HepG2 (cell line): ENCODE data around the gene RLF. TPM values are rescaled to one million over a fixed set of nuclear protein-coding genes. Genes with fewer than 3 reads are reported as not detected.

ENCODE experiments used
- ATAC-seq: fragments of 200-7000 bp; cut with Tn5 transposase; 3 replicates; pipeline ENCODE4 v1.9.1; 2020; ENCODE audit warnings: mild to moderate bottlenecking, moderate library complexity
- BruUV-seq: library from RNA; stranded (reverse); fragments of 400-500 nt; replicated peaks from 2 replicates; lab custom pipeline; 2021; lab: Mats Ljungman, UMichigan
- CTCF ChIA-PET: fragments of 300-600 bp; formaldehyde crosslinking; extraction: SDS; loops from one replicate; lab custom pipeline; 2021; ENCODE audit warnings: low total read pairs, inconsistent platforms, low intra/inter-chr PET ratio; lab: Yijun Ruan, JAX
- POLR2A ChIA-PET: fragments of 350-600 bp; sonication (Branson Sonifier 250); formaldehyde crosslinking; loops from one replicate; lab custom pipeline; 2020; ENCODE audit warnings: antibody characterized with exemption, inconsistent platforms; lab: Yijun Ruan, JAX
- DNase-seq: peaks from one replicate; pipeline ENCODE4 v3.0.0-alpha.2; 2015; ENCODE audit warnings: low spot score
- FAIRE-seq: peaks from 3 replicates; lab custom pipeline; 2011; peaks lifted over from hg19 to GRCh38; lab: Jason Lieb, UNC
- H2AFZ ChIP-seq: one replicate; pipeline ENCODE4 v1.6.1; 2011; ENCODE audit warnings: low read length, inconsistent platforms
- H3K27ac ChIP-seq: fragments of 300-600 bp; 3 replicates; pipeline ENCODE4 v1.8.0; 2011; ENCODE audit warnings: mixed run types, mild to moderate bottlenecking, mixed read lengths, low read length, inconsistent platforms; ENCODE audit not compliant: insufficient read depth; ENCODE audit errors: extremely low read length
- H3K27me3 ChIP-seq, 2 experiments: fragments of 200-600 bp in 1 of 2; 2 replicates in 1 of 2; 3 replicates in 1 of 2; pipeline versions ENCODE4 v1.6.0 to v1.8.0; 2011; ENCODE audit warnings: low read length in 2 of 2, mild to moderate bottlenecking in 2 of 2, moderate library complexity in 2 of 2, inconsistent platforms in 1 of 2; ENCODE audit not compliant: insufficient read depth in 2 of 2, control insufficient read depth in 1 of 2
- H3K36me3 ChIP-seq, 2 experiments: fragments of 200-600 bp in 1 of 2; replicated peaks in 1 of 2; 2 replicates in 1 of 2; 3 replicates in 1 of 2; pipeline versions ENCODE4 v1.5.1 to v1.8.0; 2011; ENCODE audit warnings: low read length in 2 of 2, inconsistent platforms in 1 of 2; ENCODE audit not compliant: insufficient read depth in 2 of 2, control insufficient read depth in 1 of 2
- H3K4me1 ChIP-seq: 2 replicates; pipeline ENCODE4 v1.5.1; 2012; ENCODE audit warnings: low read length, inconsistent platforms; ENCODE audit not compliant: insufficient read depth
- H3K4me2 ChIP-seq: 2 replicates; pipeline ENCODE4 v1.6.0; 2011; ENCODE audit warnings: low read depth, low read length, inconsistent platforms
- H3K4me3 ChIP-seq, 3 experiments: fragments of 200-600 bp in 1 of 3; sonication (generic), shearing (Covaris generic) in 1 of 3; replicated peaks in 1 of 3; 2 replicates each; pipeline ENCODE4 v1.5.1; 2011 to 2016; ENCODE audit warnings: low read length in 3 of 3, inconsistent platforms in 2 of 3, low read depth in 2 of 3, mild to moderate bottlenecking in 2 of 3, control low read depth in 1 of 3, mixed read lengths in 1 of 3; ENCODE audit not compliant: insufficient read depth in 1 of 3
- H3K79me2 ChIP-seq: one replicate; pipeline ENCODE4 v1.6.1; 2011; ENCODE audit warnings: low read length, inconsistent platforms; ENCODE audit not compliant: insufficient read depth
- H3K9ac ChIP-seq: 2 replicates; pipeline ENCODE4 v1.6.0; 2011; ENCODE audit warnings: mild to moderate bottlenecking, low read depth, low read length, inconsistent platforms; ENCODE audit not compliant: insufficient read depth
- H3K9me3 ChIP-seq: 2 replicates; pipeline ENCODE4 v1.5.1; 2012; ENCODE audit warnings: mild to moderate bottlenecking, low read length
- H4K20me1 ChIP-seq: 2 replicates; pipeline ENCODE4 v1.6.0; 2011; ENCODE audit warnings: inconsistent platforms, mild to moderate bottlenecking, low read length, moderate library complexity; ENCODE audit not compliant: insufficient read depth
- CBX1 ChIP-seq: IDR thresholded peaks from one replicate; pipeline ENCODE4 v1.6.1; 2016; ENCODE audit warnings: antibody characterized with exemption, low read depth
- CHD4 ChIP-seq: fragments of 200-600 bp; sonication (generic); IDR thresholded peaks from 2 replicates; pipeline ENCODE4 v1.7.0; 2017; ENCODE audit warnings: mild to moderate bottlenecking, low read length, borderline replicate concordance
- MAZ ChIP-seq, 2 experiments: sonication (generic) in 1 of 2; formaldehyde crosslinking in 1 of 2; IDR thresholded peaks; 2 replicates each; pipeline versions ENCODE4 v1.5.0 to v1.6.1; 2012 to 2020; ENCODE audit warnings: low read depth in 2 of 2, mild to moderate bottlenecking in 2 of 2, borderline replicate concordance in 1 of 2, improper control_type of control experiment in 1 of 2, low read length in 1 of 2, missing genetic modification reagents in 1 of 2, moderate library complexity in 1 of 2
- MTA3 ChIP-seq: sonication (generic); formaldehyde crosslinking; IDR thresholded peaks from 2 replicates; pipeline ENCODE4 v1.4.0; 2020; ENCODE audit warnings: missing genetic modification reagents
- MZF1 ChIP-seq: sonication (generic); formaldehyde crosslinking; IDR thresholded peaks from 2 replicates; pipeline ENCODE4 v1.8.1; 2023; ENCODE audit warnings: mild to moderate bottlenecking, missing genetic modification reagents, borderline replicate concordance
- NCOA2 ChIP-seq: sonication (generic); formaldehyde crosslinking; IDR thresholded peaks from 2 replicates; pipeline ENCODE4 v1.8.0; 2022; ENCODE audit warnings: inconsistent platforms
- RBAK ChIP-seq: sonication (generic); formaldehyde crosslinking; IDR thresholded peaks from 2 replicates; pipeline ENCODE4 v1.5.1; 2020; ENCODE audit warnings: mild to moderate bottlenecking, missing genetic modification reagents
- RFX5 ChIP-seq: IDR thresholded peaks from 2 replicates; pipeline ENCODE4 v1.6.1; 2011; ENCODE audit warnings: low read depth, low read length, improper control_type of control experiment
- RFXANK ChIP-seq: IDR thresholded peaks from 2 replicates; pipeline ENCODE4 v1.6.1; 2016
- TSC22D2 ChIP-seq: sonication (generic); formaldehyde crosslinking; IDR thresholded peaks from 2 replicates; pipeline ENCODE4 v1.5.1; 2020; ENCODE audit warnings: missing genetic modification reagents, mild to moderate bottlenecking, borderline replicate concordance
- ZNF136 ChIP-seq: sonication (generic); formaldehyde crosslinking; IDR thresholded peaks from 2 replicates; pipeline ENCODE4 v1.8.1; 2022; ENCODE audit warnings: low read depth, mild to moderate bottlenecking, moderate library complexity, missing genetic modification reagents
- ZNF280B ChIP-seq: sonication (generic); formaldehyde crosslinking; IDR thresholded peaks from 2 replicates; pipeline ENCODE4 v1.5.0; 2020; ENCODE audit warnings: missing genetic modification reagents, mild to moderate bottlenecking, borderline replicate concordance
- ZNF441 ChIP-seq: sonication (generic); formaldehyde crosslinking; IDR thresholded peaks from 2 replicates; pipeline ENCODE4 v1.7.0; 2021; ENCODE audit warnings: missing genetic modification reagents, borderline replicate concordance
- ZNF503 ChIP-seq: sonication (generic); formaldehyde crosslinking; IDR thresholded peaks from 2 replicates; pipeline ENCODE4 v1.4.0; 2020; ENCODE audit warnings: missing genetic modification reagents
- ZNF660 ChIP-seq: sonication (generic); formaldehyde crosslinking; IDR thresholded peaks from 2 replicates; pipeline ENCODE4 v1.5.1; 2020; ENCODE audit warnings: mild to moderate bottlenecking, low read depth, missing genetic modification reagents, borderline replicate concordance
- ZNF670 ChIP-seq: sonication (generic); formaldehyde crosslinking; IDR thresholded peaks from 2 replicates; pipeline ENCODE4 v1.8.0; 2022; ENCODE audit warnings: mild to moderate bottlenecking, missing genetic modification reagents, borderline replicate concordance
- ZNF891 ChIP-seq: sonication (generic); formaldehyde crosslinking; IDR thresholded peaks from 2 replicates; pipeline ENCODE4 v1.5.0; 2020; ENCODE audit warnings: mild to moderate bottlenecking, missing genetic modification reagents
- WGBS: methylation state at CpG from one replicate; pipeline ENCODE4 v1.1.6; 2017; ENCODE audit warnings: low lambda C conversion rate; 5-methylcytosine and 5-hydroxymethylcytosine counted together
- in situ Hi-C: cut with HindIII; loops from 2 replicates; pipeline ENCODE4 v1.10.0; 2017; ENCODE audit warnings: low pct_unique_long_range_greater_than_20kb; ENCODE audit not compliant: extremely low pct_ligation_motif_present
- intact Hi-C: fragments of 100-400 bp; cut with micrococcal nuclease; formaldehyde crosslinking; loops from one replicate; pipeline ENCODE4 v1.10.0; 2022; ENCODE audit not compliant: unreplicated experiment
- polyA plus RNA-seq, 8 experiments: library from polyadenylated mRNA; depleted of rRNA in 3 of 8; stranded (reverse) in 7 of 8; unstranded in 1 of 8; fragments of >200 nt; fragmentation: Illumina TruSeq in 4 of 8; extraction: Trizol in 4 of 8; gene quantifications; 2 replicates each; pipeline versions ENCODE4 v1.2.1 to v1.2.3, GENCODE V29; 2011 to 2016; ENCODE audit warnings: low read depth in 4 of 8, missing spikeins in 1 of 8, mixed read lengths in 1 of 8; ENCODE audit not compliant: insufficient read depth in 1 of 8
- total RNA-seq, 5 experiments: library from RNA; depleted of rRNA; stranded (reverse); fragments of >200 nt; fragmentation: Illumina TruSeq; extraction: Trizol; gene quantifications; 2 replicates each; pipeline ENCODE4 v1.2.3, GENCODE V29; 2016; ENCODE audit warnings: low read depth in 1 of 5
- TF ChIP-seq, protein P1 (sequence below): sonication (generic); formaldehyde crosslinking; IDR thresholded peaks from 2 replicates; pipeline ENCODE4 v1.4.0; 2020; ENCODE audit warnings: low read depth, mild to moderate bottlenecking, missing genetic modification reagents

The RLF gene
- total and polyA plus RNA-seq, 2 of the 13 experiments (the other 11 are each of a cell fraction or from before 2014, with no cell fraction given): 9.0 to 15.7 TPM

- no peak for TF ChIP-seq MAZ (IDR thresholded peaks at IDR 0.05; ENCODE audit: borderline replicate concordance, low read depth, low read length)
- no peak for TF ChIP-seq MAZ (CRISPR knock-in tag; IDR thresholded peaks at IDR 0.05; ENCODE audit: low read depth)
- no peak for TF ChIP-seq NCOA2 (CRISPR knock-in tag)
- TF ChIP-seq, protein P1, sequence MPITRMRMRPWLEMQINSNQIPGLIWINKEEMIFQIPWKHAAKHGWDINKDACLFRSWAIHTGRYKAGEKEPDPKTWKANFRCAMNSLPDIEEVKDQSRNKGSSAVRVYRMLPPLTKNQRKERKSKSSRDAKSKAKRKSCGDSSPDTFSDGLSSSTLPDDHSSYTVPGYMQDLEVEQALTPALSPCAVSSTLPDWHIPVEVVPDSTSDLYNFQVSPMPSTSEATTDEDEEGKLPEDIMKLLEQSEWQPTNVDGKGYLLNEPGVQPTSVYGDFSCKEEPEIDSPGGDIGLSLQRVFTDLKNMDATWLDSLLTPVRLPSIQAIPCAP (CRISPR knock-in tag): no peak
- TF ChIP-seq CHD4: no peak
- TF ChIP-seq ZNF891 (CRISPR knock-in tag): no peak
- no peak for TF ChIP-seq RFXANK (CRISPR knock-in tag)
These were observed 109.1 kb downstream of the RLF start (continued) for GRCh38 chr1:40270152-40270834.

GRCh38 chr1:40272653-40273213 lies 111.5 kb downstream of the RLF start:
- Histone ChIP-seq H4K20me1 (no peaks in the 10 kb centered on the region), H2AFZ (no peak overlapping the region), H3K4me1 (no peaks in the 10 kb centered on the region), H3K4me2 (no peak overlapping the region), H3K27me3 (no peaks in the 10 kb centered on the region), H3K36me3 (peaks cover 7 to 56% of the 10 kb centered on the region in 2 experiments; a peak in 4 of 5 replicates), H3K9ac (no peak overlapping the region), H3K27ac (no peak overlapping the region), H3K4me3 (no peak overlapping the region), H3K9me3 (no peaks in the 10 kb centered on the region), H3K79me2 (no peaks in the 10 kb centered on the region)
- intact Hi-C loops: no loop called here
- ChIA-PET POLR2A (no interaction called here), CTCF (no interaction called here)
- no TSS peak for BruUV-seq
- no peak for DNase-seq
- ATAC-seq: no peak
- FAIRE-seq: no peak
- in situ Hi-C loops: no loop called here
- 100% methylated on average over 3 of the region's 3 CpGs for WGBS
- no peak for TF ChIP-seq ZNF660 (CRISPR knock-in tag)
- no peak for TF ChIP-seq ZNF280B (CRISPR knock-in tag)
- TF ChIP-seq CBX1: no peak
- TF ChIP-seq MTA3 (CRISPR knock-in tag): no peak
- no peak for TF ChIP-seq RBAK (CRISPR knock-in tag)
- no peak for TF ChIP-seq RFX5
- TF ChIP-seq ZNF136: no peak
- no peak for TF ChIP-seq MZF1 (CRISPR knock-in tag)
- TF ChIP-seq TSC22D2 (CRISPR knock-in tag): no peak
- TF ChIP-seq ZNF670 (CRISPR knock-in tag): no peak
- TF ChIP-seq ZNF441 (CRISPR knock-in tag): no peak
- no peak for TF ChIP-seq ZNF503 (CRISPR knock-in tag)
